GM23338 (cell line): ENCODE data around the gene GLI3. TPM values are rescaled to one million over a fixed set of nuclear protein-coding genes. Genes with fewer than 3 reads are reported as not detected.

ENCODE experiments used
- ATAC-seq: fragments of 200-7000 bp; cut with Tn5 transposase; 3 replicates; pipeline ENCODE4 v1.9.1; 2020
- DNase-seq: peaks from one replicate; pipeline ENCODE4 v3.0.0-alpha.2; 2015; ENCODE audit warnings: low spot score
- H2AFZ ChIP-seq: fragments of 200-600 bp; sonication (generic); 2 replicates; pipeline ENCODE4 v1.8.0; 2016; ENCODE audit warnings: antibody characterized with exemption, mild to moderate bottlenecking, moderate library complexity
- H3F3A ChIP-seq: fragments of 200-600 bp; sonication (generic); replicated peaks from 2 replicates; pipeline ENCODE4 v1.8.0; 2017; ENCODE audit warnings: antibody characterized with exemption, mixed run types, low read depth
- H3K27ac ChIP-seq: fragments of 200-600 bp; sonication (generic); 2 replicates; pipeline ENCODE4 v1.6.1; 2016; ENCODE audit warnings: low read depth
- H3K27me3 ChIP-seq: fragments of 200-600 bp; sonication (generic); 2 replicates; pipeline ENCODE4 v1.8.0; 2016; ENCODE audit warnings: mild to moderate bottlenecking, mixed run types, moderate library complexity; ENCODE audit not compliant: insufficient read depth
- H3K36me3 ChIP-seq: fragments of 200-600 bp; sonication (generic); 2 replicates; pipeline ENCODE4 v1.8.0; 2016; ENCODE audit warnings: mild to moderate bottlenecking; ENCODE audit not compliant: insufficient read depth
- H3K4me1 ChIP-seq: fragments of 200-600 bp; sonication (generic); 2 replicates; pipeline ENCODE4 v1.8.0; 2016; ENCODE audit warnings: mild to moderate bottlenecking, moderate library complexity; ENCODE audit not compliant: insufficient read depth
- H3K4me2 ChIP-seq: fragments of 200-600 bp; sonication (generic); 2 replicates; pipeline ENCODE4 v1.7.1; 2017; ENCODE audit warnings: mixed run types
- H3K4me3 ChIP-seq: fragments of 200-600 bp; sonication (generic); 2 replicates; pipeline ENCODE4 v1.6.1; 2016; ENCODE audit warnings: mixed run types
- H3K79me2 ChIP-seq: fragments of 200-600 bp; sonication (generic); replicated peaks from 2 replicates; pipeline ENCODE4 v1.8.0; 2017; ENCODE audit warnings: mild to moderate bottlenecking; ENCODE audit not compliant: insufficient read depth
- H3K9me2 ChIP-seq: fragments of 200-600 bp; sonication (generic); 2 replicates; pipeline ENCODE4 v1.8.0; 2017; ENCODE audit not compliant: insufficient read depth
- H4K20me1 ChIP-seq: fragments of 200-600 bp; sonication (generic); replicated peaks from 2 replicates; pipeline ENCODE4 v1.8.0; 2017; ENCODE audit warnings: mild to moderate bottlenecking; ENCODE audit not compliant: insufficient read depth
- H3K27ac Mint-ChIP-seq: 2 replicates; pipeline ENCODE4 v1.8.0; 2020; ENCODE audit warnings: inconsistent platforms, mild to moderate bottlenecking, moderate library complexity, mixed read lengths
- H3K27me3 Mint-ChIP-seq: 3 replicates; pipeline ENCODE4 v1.8.0; 2022; ENCODE audit warnings: low read depth, mild to moderate bottlenecking, moderate library complexity, mixed read lengths, inconsistent platforms; ENCODE audit not compliant: insufficient read depth, poor library complexity
- H3K36me3 Mint-ChIP-seq: 3 replicates; pipeline ENCODE4 v1.8.0; 2021; ENCODE audit warnings: low read depth, mild to moderate bottlenecking, inconsistent platforms, moderate library complexity, mixed read lengths
- H3K4me1 Mint-ChIP-seq: 3 replicates; pipeline ENCODE4 v1.8.0; 2020; ENCODE audit warnings: mild to moderate bottlenecking, inconsistent platforms, mixed read lengths
- H3K4me3 Mint-ChIP-seq: 3 replicates; pipeline ENCODE4 v1.8.0; 2021; ENCODE audit warnings: moderate library complexity, mild to moderate bottlenecking, inconsistent platforms, mixed read lengths
- H3K9me3 Mint-ChIP-seq: 3 replicates; pipeline ENCODE4 v1.8.0; 2020; ENCODE audit warnings: moderate library complexity, mild to moderate bottlenecking, inconsistent platforms, mixed read lengths
- CREB1 ChIP-seq: fragments of 250-450 bp; sonication (Bioruptor Pico); IDR thresholded peaks from 2 replicates; pipeline ENCODE4 v1.5.0; 2020; ENCODE audit warnings: low read depth, mild to moderate bottlenecking, moderate library complexity
- CTCF ChIP-seq, 2 experiments: fragments of 200-600 bp in 1 of 2; sonication (generic) in 1 of 2; conservative IDR thresholded peaks; 2 replicates each; pipeline versions ENCODE4 v1.5.1 to v1.6.1; 2016 to 2017; ENCODE audit warnings: antibody characterized with exemption in 2 of 2, low read depth in 2 of 2, mild to moderate bottlenecking in 2 of 2, moderate library complexity in 1 of 2
- ETS1 ChIP-seq: IDR thresholded peaks from 2 replicates; pipeline ENCODE4 v1.6.1; 2016; ENCODE audit warnings: antibody characterized with exemption
- EZH2 ChIP-seq: fragments of 200-600 bp; sonication (generic); IDR thresholded peaks from one replicate; pipeline ENCODE4 v1.8.0; 2017; ENCODE audit warnings: antibody characterized with exemption, mild to moderate bottlenecking, low read depth; ENCODE audit not compliant: unreplicated experiment
- EZH2phosphoT487 ChIP-seq: fragments of 200-600 bp; sonication (generic); IDR thresholded peaks from one replicate; pipeline ENCODE4 v1.8.1; 2018; ENCODE audit warnings: antibody characterized with exemption; ENCODE audit not compliant: unreplicated experiment
- JUNB ChIP-seq: IDR thresholded peaks from one replicate; pipeline ENCODE4 v1.6.1; 2016; ENCODE audit warnings: antibody characterized with exemption; ENCODE audit not compliant: unreplicated experiment
- NANOG ChIP-seq: IDR thresholded peaks from 2 replicates; pipeline ENCODE4 v1.6.1; 2016; ENCODE audit warnings: antibody characterized with exemption, borderline replicate concordance
- POLR2AphosphoS5 ChIP-seq: IDR thresholded peaks from 2 replicates; pipeline ENCODE4 v1.6.1; 2016; ENCODE audit warnings: antibody characterized with exemption, low read depth
- REST ChIP-seq: IDR thresholded peaks from one replicate; pipeline ENCODE4 v1.6.1; 2018; ENCODE audit warnings: antibody characterized with exemption; ENCODE audit not compliant: unreplicated experiment
- STAT1 ChIP-seq: IDR thresholded peaks from one replicate; pipeline ENCODE4 v1.6.1; 2016; ENCODE audit warnings: antibody characterized with exemption; ENCODE audit not compliant: unreplicated experiment
- ZNF114 ChIP-seq: fragments of 250-450 bp; sonication (Bioruptor Pico); IDR thresholded peaks from 2 replicates; pipeline ENCODE4 v1.5.0; 2020; ENCODE audit warnings: mild to moderate bottlenecking, moderate library complexity
- polyA plus RNA-seq: library from polyadenylated mRNA; unstranded; fragments of >200 nt; fragmentation: Nextera tagmentation; extraction: Ambion mirVana; gene quantifications from 2 replicates; pipeline ENCODE4 v1.2.1, GENCODE V29; 2016
- total RNA-seq: library from RNA; depleted of rRNA; stranded (reverse); fragments of >200 nt; shearing (Covaris generic); gene quantifications from 2 replicates; pipeline ENCODE4 v1.2.3, GENCODE V29; 2014

Gene GLI3
- total and polyA plus RNA-seq, 2 experiments from 2014 or later = 16.1 to 17.9 TPM

DNA sequence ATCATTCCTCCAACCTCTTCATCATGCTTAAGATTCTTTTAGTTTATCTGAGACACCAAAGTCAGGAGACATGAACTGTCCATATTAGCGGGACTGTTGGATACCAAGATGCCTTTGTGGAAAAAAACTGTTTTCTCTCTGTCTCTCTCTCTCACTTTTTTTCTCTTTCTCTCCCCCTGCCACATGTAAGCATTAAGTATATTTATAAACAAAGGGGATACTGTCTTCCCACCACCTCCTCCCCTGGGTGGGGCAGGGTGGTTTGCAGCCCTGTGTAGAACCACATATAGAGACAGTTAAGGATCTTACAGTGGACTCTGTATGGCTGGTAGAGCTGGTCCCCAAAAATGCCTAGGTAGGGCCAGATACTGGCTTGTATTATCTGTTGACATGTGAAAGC is 101.3 kb downstream of the GLI3 start (continued):
- TF ChIP-seq REST (no peak), EZH2phosphoT487 (no peak), STAT1 (no peak), POLR2AphosphoS5 (no peak), ZNF114 (CRISPR knock-in tag) (no peak), JUNB (no peak), EZH2 (no peak), CTCF (conservative IDR thresholded peaks at IDR 0.05; ENCODE audit: low read depth in 2 of 2) (no peak), NANOG (no peak)

GRCh38 chr7:42134276-42134876 is 102.6 kb downstream of the GLI3 start:
- H4K20me1 ChIP-seq = no peaks in the 10 kb centered on the region
- no peaks in the 10 kb centered on the region for H3K36me3 ChIP-seq
- ATAC-seq (no peak), DNase-seq (no peak)
- no peaks in the 10 kb centered on the region for H3K9me2 ChIP-seq
- H3K4me3 Mint-ChIP-seq = no peak overlapping the region
- H3K4me2 ChIP-seq = no peak overlapping the region
- no peak overlapping the region for H2AFZ ChIP-seq
- H3K4me3 ChIP-seq = no peak overlapping the region
- H3K27me3 ChIP-seq = no peaks in the 10 kb centered on the region
- H3K27ac Mint-ChIP-seq = no peak overlapping the region
- H3K9me3 Mint-ChIP-seq = no peaks in the 10 kb centered on the region; the same call in 2 of the 3 replicates
- H3K79me2 ChIP-seq = peaks cover 28% of the 10 kb centered on the region
- H3F3A ChIP-seq = no peaks in the 10 kb centered on the region
- peaks cover 3% of the 10 kb centered on the region for H3K27me3 Mint-ChIP-seq
- H3K27ac ChIP-seq = no peak overlapping the region
- H3K4me1 ChIP-seq = peaks cover 7% of the 10 kb centered on the region
- H3K4me1 Mint-ChIP-seq = peaks cover 45% of the 10 kb centered on the region
- H3K36me3 Mint-ChIP-seq = peaks cover 6% of the 10 kb centered on the region; the same call in 2 of the 3 replicates
- TF ChIP-seq REST = no peak
- TF ChIP-seq CREB1 (CRISPR knock-in tag) = no peak
- no peak for TF ChIP-seq ETS1
